Body of pancreas (tissue), 4 donors: ENCODE data around the gene GHDC.

Experiments
- POLR2A ChIP-seq, 3 donors: fragments of 450-650 bp; IDR thresholded peaks; one replicate each; pipeline ENCODE4 v1.6.1; 2016; ENCODE audit warnings: antibody characterized with exemption in 3 of 3, mild to moderate bottlenecking in 2 of 3
- TF ChIP-seq, protein P1 (sequence below), 7 experiments: fragments of 450-650 bp in 4 of 7; fragments of 200-600 bp in 3 of 7; sonication (generic) in 3 of 7; IDR thresholded peaks; one replicate each; pipeline ENCODE4 v1.5.1; 2016 to 2019; ENCODE audit warnings: antibody characterized with exemption in 7 of 7

DNA sequence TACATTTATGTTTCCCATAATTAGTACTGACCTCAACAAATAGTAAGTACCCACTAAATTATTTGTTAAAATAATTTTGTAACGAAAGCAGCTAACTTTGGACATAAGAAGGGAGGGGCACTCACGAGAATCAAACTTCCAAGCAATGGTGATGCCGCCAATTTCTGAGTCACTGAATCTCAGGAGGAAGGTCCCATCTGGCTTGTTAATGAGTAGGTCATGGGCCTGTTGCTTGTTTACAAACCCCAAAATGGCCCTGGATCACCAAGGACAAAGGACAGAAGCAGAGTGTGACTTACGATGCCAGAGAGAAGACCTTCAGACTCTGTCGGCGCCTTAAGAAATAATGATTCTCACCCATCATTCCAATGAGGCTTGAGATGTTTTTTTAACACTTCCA is 15.8 kb upstream of the GHDC start:
- TF ChIP-seq, protein P1, sequence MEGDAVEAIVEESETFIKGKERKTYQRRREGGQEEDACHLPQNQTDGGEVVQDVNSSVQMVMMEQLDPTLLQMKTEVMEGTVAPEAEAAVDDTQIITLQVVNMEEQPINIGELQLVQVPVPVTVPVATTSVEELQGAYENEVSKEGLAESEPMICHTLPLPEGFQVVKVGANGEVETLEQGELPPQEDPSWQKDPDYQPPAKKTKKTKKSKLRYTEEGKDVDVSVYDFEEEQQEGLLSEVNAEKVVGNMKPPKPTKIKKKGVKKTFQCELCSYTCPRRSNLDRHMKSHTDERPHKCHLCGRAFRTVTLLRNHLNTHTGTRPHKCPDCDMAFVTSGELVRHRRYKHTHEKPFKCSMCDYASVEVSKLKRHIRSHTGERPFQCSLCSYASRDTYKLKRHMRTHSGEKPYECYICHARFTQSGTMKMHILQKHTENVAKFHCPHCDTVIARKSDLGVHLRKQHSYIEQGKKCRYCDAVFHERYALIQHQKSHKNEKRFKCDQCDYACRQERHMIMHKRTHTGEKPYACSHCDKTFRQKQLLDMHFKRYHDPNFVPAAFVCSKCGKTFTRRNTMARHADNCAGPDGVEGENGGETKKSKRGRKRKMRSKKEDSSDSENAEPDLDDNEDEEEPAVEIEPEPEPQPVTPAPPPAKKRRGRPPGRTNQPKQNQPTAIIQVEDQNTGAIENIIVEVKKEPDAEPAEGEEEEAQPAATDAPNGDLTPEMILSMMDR (IDR thresholded peaks at IDR 0.05): no peak
- TF ChIP-seq POLR2A (IDR thresholded peaks at IDR 0.05): no peak
